Stimulated activated CD4-positive, alpha-beta T cell treated with anti-CD3 and anti-CD28 coated beads, TNF-alpha, amount 100 ng/mL, for 48 hours (primary cell): Measurements from ENCODE around the gene TPBGL.
"Not testable (repeated sequence)": the region's sequence is repeated elsewhere in the genome, so short reads cannot be mapped to it uniquely, and the experiment has no call there.

Experiments used
- DNase-seq, 3 donors: peaks; one replicate each; pipeline ENCODE4 v3.0.0-alpha.2; 2020; ENCODE audit warnings: low read depth in 3 of 3

TPBGL gene

DNA sequence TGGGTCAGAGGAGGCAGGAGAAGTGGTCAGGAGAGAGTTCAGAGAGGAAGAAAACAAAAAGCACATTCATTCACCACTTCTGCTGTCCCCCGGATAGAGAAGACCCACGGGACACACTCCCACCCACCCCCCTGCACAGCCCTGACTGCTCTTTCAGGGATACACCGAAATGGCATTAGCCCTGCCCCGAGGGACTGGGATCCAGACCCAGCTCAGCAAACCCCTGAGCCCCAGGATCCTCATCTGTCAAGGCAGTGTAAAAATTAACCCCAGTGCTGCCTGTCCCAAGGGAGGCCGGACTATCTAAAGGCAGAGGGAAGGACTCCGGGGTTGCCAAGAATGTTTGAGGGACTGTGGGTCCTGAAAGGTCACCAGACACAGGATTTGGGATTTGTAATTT lies 31.2 kb downstream of the TPBGL start:
- DNase-seq, result no peak

DNA sequence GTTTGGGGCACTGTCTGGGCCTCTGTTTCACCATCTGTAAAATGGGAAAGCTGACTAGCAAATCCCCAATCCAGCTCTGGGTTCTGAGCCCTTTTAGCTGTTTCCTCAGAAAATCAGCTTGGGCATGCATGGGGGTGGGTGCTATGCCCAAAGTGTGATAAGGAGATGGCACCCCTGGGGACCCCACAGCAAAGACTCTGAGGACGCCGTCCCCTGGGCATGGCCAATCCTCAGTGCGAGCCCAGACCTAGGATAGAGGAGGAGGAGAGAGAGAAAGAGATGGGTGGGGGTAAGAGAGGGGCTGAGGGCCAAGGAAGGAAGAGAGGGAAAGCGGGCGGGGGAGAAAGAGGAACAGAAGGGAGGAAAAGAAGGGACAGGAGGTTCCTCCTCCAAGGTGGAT lies 31.8 kb downstream of the TPBGL start:
- DNase-seq, result no peak

DNA sequence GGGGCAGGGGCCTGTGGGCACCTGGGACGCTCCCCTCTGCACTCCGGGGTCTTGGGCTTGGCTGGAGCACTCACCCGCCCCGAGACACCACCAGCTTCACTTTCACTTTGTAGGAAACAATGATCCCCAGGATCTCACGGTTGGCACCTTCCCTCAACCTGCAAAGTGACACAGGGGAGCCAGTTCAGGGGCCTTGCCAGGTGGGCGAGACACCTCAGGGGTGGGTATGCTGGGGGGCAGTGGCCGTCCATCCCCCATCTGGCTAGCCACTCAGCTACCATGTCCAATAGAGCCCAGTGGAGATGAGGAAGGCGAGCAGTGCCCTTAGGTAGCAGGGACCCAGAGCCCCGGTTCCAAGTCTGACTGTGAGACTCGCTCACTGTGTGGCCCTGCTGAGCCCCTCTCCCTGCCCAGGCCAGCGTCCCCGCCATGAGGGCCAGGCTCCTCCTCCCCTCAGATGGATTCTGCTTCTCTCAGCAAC lies 32.3 kb downstream of the TPBGL start:
- no peak for DNase-seq

DNA sequence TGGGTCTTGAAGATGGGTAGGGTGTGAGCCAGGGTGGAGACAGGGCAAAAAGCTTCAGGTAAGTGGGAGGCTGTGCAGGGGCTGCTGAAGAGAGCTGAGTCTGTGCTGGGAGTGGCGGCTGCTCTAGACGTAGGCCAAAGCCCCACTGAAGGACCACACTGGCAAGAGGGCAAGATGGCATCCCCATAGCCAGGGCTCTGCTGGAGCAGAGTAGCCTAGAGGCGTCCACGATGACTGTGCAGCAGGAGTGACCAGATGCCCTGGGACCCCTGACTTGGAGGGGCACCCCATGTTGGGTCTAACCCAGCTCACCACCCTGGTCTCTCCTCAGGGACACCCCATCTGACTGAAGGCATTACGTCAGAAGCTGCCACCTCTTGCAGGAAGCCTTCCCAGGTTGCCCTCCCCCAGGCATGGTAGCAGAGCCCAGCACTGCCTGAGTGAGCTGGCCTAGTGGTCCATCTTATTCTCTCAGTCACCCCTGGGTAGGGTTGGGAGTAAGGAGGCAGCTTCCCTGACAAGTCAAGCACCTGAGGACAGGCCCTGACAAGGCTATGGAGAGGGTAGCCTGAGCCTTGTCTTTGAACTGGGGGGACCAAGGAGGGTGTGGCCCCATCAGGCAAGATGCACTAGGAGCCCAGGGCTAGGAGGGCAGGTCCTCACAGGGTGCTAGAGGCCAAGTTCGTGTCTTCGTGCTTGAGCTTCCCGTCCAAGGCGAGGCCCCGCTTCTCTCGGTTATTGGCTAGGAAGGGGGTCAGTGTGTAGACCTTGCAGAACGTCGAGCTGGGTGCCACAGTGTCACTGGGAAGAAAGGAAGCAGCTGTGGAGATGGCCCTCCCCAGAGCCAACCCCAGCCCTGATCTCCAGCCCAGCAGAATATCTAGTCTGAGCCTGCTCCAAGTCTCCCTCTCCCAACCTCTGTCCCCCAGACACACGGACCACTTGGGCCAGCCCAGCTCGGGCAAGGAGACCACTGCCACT lies 33.1 kb downstream of the TPBGL start:
- no peak for DNase-seq

DNA sequence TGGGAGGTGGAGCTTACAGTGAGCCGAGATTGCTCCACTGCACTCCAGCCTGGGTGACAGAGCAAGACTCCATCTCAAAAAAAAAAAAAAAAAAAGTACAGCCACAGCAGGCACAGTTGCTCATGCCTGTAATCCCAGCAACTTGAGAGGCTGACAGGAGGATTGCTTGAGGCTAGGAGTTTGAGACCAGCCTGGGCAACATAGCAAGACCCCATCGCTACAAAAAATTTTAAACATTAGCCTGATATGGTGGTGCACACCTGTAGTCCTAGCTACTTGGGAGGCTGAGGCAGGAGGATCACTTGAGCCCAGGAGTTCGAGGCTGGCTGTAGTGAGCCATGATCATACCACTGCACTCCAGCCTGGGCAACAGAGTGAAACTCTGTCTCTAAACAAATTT lies 34.1 kb downstream of the TPBGL start:
- DNase-seq, result not testable (repeated sequence)

DNA sequence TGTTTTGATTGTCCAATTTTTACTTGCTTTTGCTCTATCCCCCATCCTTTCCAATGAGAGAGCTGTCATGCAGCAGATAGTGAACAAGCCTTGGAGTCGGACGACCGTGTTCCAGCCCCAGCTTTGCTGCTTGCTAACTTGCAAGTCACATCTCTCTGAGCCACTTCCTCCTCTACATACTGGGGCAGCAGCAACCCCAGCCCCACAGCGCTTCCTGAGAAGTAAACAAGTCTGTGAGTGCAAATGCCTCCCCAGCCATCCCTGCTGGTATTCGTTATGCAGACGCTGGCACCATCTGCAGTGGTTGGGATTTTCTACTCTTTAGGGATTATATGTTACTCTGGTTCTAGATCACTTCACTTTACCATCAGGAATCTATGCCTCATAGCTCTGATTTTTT lies 35.0 kb downstream of the TPBGL start:
- DNase-seq, result peak; percentile 7 to 24 (median 22)

DNA sequence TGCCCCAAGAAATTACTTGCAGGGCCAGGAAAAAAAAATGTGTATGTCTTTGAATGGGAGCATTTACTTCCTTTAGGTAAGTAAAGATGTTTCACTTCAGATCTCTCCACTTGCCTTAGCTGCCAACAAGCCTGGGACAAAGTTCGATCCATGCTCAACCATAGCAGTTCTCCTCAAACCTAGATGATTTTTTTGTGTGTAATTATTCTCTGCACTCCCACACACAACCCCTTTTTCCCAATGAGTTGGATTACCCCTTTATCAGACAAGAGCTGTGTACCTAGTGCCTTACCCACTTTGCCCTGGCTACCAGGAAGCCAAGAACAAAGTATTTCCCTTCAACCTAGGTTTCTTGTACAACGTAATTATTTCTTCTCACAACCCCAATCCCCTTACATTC lies 35.6 kb downstream of the TPBGL start:
- no peak for DNase-seq

DNA sequence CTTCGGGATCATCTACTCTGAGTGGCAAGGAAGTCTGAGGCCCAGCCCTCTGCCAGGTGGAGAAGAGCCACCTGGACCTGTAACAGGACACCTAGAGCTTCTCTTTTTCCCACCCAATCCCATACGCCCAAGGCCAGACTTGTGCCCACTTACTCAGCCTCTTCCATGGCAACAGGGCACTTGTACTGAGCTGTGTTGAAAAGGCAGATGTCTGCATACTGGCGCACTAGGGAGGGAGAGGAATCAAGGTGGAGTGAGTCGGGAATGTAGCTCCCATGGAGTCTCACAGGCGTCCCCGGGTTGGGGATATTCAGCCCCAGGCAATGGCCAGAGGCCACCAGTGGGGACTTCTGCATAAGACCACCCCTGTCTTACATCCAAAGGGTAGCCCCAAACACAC lies 36.1 kb downstream of the TPBGL start:
- DNase-seq, result no peak

DNA sequence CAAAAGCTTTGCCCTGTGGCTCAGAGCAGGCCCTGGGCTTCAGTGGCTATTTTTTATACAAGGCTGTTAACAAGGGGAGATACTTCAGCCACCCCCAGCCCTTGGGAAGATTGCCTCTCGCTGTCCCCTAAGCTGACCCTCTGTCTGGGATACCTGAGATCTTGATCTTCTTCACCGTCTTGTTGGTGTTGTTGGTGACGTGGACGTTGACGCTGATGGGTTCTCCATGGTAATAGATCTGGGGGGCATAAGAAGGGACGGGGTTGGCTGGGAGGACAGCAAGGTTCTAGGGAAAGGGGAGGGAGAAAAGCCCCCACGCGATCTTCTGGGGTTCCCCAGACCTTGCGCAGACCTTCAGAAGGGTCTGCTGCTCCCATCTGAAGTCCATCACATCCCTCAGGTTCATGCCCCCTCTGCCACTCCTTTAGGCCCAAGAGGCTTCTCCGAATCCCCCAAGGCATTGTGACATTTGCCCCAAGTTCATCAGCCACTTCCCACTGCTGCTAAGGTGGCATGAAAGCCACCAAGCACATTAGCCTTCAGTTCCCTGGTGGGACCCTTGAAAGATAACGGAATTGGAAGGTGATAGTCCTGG lies 36.7 kb downstream of the TPBGL start:
- no peak for DNase-seq

DNA sequence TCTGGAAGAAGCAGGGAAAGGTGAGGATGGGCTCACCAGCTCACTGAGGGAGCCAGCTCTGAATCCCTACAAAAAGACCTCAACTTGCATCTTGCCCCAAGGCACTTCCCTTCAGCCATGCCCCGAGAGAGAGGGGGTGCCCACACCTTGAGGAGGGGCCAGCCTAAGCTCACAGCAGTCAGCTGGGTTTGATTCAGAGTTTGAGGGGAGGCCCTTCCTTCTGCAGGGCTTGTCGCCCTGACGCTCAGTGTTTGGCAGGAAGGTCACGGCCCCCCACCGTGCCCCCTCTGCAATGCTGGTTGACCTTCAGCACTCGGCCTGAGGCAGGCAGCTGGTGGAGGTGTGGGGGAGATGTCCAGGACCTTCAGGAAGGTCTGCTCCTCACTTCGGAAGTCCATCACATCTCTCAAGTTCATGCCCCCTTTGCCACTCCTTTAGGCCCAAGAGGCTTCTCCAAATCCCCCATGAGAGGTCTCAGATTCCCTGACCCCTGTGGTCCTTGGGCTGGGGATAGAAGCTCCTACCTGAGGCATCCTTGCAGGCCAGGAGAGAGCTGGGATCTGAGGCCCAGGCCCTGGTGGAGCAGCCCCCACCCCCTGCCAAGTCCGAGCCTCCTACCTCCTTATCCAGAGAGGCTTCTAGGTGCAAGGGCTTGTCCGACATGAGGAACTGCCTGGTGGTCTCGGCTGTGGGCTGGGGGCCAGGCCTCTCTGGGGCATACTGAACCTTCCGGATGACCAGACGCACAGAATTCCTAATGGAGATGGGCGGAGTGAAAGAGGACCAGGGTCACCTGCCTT lies 37.6 kb downstream of the TPBGL start:
- DNase-seq, result no peak

DNA sequence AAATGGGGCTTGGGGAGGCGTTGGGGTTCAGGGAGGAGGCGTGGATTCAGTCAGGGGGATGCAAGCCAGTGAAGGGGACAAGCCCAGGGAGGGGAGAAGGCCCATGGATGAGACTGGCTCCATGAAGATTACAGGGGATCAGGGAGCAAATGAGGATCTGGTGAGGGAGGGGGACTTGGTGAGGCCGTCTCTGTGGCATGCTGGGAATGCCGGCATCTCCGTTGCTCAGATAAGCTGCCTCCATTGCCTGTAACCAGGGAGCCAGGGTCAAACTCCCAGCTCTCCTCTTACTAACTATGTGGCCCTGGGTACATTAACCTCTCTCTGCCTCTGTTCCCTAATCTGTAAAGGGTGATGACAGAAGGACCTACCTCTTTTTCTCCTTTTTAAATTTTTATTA lies 38.7 kb downstream of the TPBGL start:
- DNase-seq, result no peak

DNA sequence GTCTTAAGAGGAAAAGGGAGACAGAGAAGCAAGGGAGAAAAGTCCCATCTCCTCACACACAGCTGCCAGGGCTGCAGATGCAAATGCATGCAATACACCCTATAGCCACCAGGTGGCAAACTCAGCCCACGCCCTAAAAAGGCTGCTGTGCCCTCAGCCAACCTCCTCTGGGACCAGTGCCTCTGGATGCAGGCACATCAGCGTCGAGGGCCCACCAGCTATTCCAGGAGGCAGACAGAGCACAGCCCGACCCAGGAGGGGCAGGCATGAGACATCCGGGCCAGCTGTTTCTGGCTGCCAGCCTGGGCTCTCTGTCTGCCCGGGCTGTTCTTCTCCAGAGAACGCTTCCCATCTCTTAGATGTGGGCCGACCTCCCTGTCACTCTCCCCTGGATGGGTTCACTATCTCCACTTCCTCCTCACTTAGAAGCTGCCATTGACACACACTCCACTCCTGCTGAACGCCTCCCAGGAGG lies 39.7 kb downstream of the TPBGL start:
- DNase-seq, result peak; percentile 49 to 67 (median 65)

DNA sequence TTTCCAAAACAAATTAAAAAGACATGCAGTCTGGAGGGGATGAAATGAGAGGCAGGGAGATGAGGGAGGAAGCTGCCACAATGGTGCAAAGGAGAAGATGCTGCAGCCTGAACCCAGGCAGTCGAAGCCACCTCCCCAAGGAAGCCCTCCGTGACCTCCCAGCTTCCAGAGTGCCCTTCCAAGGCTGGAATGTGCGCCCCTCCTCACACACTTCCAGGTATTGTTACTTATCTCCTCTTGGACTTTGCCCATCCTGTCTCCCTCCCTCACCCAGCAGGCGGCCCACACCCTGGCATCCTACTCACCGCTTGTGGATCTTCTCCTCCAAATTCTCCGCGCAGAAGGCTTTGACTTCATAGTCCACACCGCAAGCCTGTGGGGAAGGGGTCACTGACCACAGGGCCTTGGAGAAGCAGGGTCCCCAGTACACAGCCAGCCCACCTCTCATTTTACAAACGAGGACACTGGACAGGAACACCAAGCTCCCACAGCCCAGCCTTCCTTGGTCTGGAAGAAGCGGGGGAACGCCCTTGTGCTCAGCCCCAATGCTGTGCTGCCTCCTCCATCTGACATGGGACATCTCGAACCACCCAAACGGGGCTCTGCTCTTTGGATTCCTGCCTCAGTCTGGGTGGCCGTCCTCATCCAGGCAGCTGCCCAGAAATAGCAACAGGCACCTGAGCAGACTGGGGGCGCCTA lies 40.3 kb downstream of the TPBGL start:
- DNase-seq, result no peak

DNA sequence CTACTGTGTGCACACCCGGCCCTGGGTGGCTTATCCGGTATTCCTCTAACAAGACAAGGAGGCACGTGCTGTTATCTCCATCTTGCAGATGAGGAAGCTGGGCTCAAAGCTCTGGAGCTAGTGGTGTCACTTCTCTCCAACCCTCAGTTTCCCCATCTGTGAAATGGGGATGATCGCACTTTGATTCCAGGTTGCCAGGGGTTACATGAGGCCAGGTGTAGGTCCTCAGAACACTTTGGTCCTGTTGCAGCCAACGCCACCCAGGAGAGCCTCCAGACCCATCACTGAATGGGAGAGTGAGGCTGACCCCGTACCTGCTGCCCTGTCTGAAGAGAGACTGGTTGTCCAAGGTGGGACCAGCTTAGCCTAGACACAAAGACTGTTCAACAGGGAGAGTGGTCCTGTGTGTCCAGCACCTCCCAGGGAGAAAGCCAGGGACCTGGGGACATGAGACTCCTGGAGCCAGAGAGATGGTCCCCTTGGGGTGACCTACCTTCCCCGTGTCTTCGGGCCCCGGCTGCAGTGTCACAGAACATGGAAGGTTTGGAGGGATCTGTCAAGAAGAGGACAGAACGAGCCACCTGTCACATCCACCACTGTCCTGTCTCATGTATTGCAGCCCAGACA lies 41.0 kb downstream of the TPBGL start:
- no peak for DNase-seq

DNA sequence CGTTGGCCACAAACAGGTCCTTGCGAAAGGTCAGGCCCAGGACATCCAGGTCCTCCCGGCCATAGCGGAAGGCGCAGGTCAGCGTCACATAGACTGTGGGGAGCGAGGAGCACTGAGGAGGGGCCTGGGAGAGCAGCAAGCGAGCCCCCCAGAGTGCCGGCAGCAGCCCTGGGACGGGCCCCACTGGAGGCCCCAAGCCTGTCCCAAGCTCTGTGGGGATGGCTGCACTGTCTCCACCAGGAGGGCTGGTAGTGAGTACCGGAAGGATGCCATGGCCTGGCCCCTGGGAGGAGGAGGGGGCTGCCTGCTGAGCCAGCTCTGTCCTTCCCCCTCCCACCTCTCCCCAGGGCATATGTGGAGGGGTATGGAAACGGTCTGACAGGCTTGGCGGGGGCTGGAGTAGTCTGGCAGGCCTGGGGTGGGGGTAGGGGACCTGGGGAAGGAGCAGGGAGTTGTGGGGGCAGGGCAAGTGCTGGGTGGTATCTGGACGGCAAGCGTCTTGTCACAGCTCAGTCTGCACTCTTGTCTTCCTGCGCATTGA lies 42.9 kb downstream of the TPBGL start:
- no peak for DNase-seq

DNA sequence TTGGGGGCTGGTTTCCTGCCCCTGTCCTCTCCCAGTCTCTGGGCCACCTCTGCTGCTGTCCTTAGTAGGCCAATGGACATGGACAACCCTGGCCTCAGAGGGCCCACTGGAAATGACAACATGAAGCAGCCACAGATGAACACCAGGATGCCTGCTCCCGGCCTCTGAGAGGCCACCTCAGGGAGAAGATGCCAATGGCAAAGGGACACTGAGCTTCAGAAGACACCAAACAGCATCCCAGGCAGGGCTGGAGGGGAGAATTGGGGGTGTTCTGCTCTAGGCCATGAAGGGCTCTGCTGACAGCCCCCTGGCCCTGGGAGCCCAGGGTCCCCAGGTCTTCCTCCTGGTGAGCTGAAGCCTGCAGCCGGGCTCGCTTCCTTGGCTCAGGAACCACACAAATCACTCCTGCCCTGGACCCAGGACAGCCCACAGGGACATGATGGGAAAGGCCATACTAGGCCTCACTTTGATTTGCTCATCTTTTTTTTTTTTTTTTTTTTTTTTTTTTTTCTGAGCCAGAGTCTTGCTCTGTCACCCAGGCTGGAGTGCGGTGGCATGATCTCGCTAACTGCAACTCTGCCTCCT lies 45.3 kb downstream of the TPBGL start:
- no peak for DNase-seq

DNA sequence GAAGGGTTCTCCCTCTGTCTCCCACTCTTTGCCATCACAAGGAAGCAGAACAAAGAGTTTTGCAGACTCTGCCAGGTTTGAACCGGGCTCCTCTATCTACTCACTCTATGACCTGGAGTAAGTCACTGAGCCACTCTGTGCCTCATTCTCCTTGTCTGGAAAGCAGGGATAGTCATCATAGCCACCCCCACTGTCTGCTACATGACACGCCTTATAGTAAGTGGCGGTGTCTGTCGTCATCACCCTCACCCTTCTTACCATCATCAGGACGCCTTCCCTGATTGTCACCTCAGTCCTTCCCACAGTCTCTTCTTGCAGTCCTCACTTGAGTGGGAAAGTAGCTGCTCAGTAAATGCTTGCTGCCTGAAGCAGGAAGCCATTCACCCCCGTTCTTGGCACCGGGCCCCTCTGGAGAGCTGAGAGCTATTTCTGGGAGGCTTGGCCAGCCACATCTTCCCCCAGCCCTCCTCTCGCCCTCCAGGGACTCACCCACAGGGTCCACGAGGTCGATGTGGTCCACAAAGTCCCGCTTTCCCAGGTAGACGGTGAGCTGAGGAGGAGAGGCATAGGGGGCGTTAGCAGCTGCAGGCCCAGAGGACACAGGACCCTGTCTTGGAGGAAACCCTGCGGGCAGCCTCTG lies 46.4 kb downstream of the TPBGL start:
- no peak for DNase-seq

DNA sequence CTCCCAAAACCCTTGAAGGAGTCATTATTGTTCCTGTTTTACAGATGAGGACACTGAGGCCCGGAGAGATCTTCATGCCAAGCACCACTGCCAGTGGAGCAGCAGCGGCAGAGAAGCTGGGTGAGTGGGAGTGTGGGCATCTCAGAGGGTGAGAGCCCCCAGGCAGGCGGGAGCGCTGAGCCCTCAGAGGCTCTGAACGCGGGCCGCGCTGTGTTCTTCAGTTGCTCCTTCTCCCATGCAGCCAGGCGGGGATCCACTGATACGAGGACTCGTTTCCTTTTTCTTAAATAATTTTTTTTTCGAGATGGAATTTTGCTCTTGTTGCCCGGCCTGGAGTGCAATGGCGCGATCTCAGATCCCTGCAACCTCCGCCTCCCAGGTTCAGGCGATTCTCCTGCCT lies 47.0 kb downstream of the TPBGL start:
- DNase-seq, result no peak

DNA sequence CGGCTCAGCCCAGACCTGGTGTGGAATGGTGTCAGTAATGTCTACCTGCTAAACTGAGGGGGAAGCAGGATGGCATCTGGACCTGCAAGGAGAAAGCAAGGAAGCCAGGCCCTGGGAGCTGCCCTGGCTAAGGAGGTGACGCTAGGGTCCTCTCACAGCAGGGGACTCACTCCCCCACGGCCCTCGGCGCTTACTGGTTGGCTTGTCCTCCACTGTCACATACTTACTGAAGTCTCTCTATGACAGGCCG lies 48.9 kb downstream of the TPBGL start:
- no peak for DNase-seq

DNA sequence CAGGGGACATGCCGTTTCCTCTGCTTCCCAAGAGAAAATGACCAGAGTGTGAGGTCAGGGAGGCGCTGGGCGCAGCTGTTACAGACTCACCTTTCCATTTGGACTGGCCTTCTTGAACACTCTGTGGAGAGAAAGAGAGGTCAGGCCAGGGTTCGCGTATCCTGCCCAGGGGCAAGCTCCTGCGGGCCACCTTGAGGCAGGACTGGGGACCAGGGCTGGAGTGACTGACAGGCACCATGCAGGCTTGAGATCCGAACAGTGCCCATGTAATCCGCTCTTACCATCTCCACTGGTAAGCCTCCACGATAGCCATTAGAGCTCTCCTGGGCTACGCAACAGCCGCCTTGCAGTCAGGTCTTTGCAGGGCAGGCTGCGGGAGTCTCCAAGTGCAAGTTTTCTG lies 49.3 kb downstream of the TPBGL start:
- no peak for DNase-seq
